AG10803 (cell line): ENCODE results near the gene TES.

ENCODE experiments used
- DNase-seq: peaks from one replicate; pipeline ENCODE4 v3.0.0; 2010; ENCODE audit warnings: low read depth
- H3K4me3 ChIP-seq: 2 replicates; pipeline ENCODE4 v1.5.1; 2011; ENCODE audit warnings: mild to moderate bottlenecking, low read length, control low read depth
- CTCF ChIP-seq: conservative IDR thresholded peaks from 2 replicates; pipeline ENCODE4 v1.5.1; 2011; ENCODE audit warnings: mild to moderate bottlenecking, low read length, control low read depth, inconsistent platforms

Gene TES

GRCh38 chr7:116219288-116219687, 8.9 kb downstream of the TES start:
- no peak overlapping the region for H3K4me3 ChIP-seq
- no peak for TF ChIP-seq CTCF
- DNase-seq = no peak

- TF ChIP-seq CTCF = no peak
- no peak overlapping the region for H3K4me3 ChIP-seq
- DNase-seq = no peak
Observed at GRCh38 chr7:116219834-116220233, 9.5 kb downstream of the TES start.

GRCh38 chr7:116222501-116222900, 12.2 kb downstream of the TES start:
- TF ChIP-seq CTCF = no peak
- DNase-seq = no peak
- H3K4me3 ChIP-seq = peak overlapping the region; percentile 2

- no peak for TF ChIP-seq CTCF
- no peak overlapping the region for H3K4me3 ChIP-seq
Observed at GRCh38 chr7:116223588-116223987, 13.2 kb downstream of the TES start.

GRCh38 chr7:116224492-116225098, 14.3 kb downstream of the TES start:
- no peak overlapping the region for H3K4me3 ChIP-seq
- DNase-seq = no peak
- TF ChIP-seq CTCF = no peak

More at GRCh38 chr7:116223588-116223987, 13.2 kb downstream of the TES start:
- DNase-seq = no peak

GRCh38 chr7:116225860-116226259, 15.5 kb downstream of the TES start:
- DNase-seq = no peak
- TF ChIP-seq CTCF = no peak
- no peak overlapping the region for H3K4me3 ChIP-seq

GRCh38 chr7:116226664-116227063, 16.3 kb downstream of the TES start:
- DNase-seq = no peak
- TF ChIP-seq CTCF = no peak
- no peak overlapping the region for H3K4me3 ChIP-seq
